Effector CD4-positive, alpha-beta T cell (primary cell): ENCODE data around the gene TRIM3.
A peak's percentile ranks its signal among the peaks of the same experiment; 100 is the strongest.

ENCODE experiments used
- DNase-seq: peaks from one replicate; pipeline ENCODE4 v3.0.0-alpha.2; 2020

Gene TRIM3

DNA sequence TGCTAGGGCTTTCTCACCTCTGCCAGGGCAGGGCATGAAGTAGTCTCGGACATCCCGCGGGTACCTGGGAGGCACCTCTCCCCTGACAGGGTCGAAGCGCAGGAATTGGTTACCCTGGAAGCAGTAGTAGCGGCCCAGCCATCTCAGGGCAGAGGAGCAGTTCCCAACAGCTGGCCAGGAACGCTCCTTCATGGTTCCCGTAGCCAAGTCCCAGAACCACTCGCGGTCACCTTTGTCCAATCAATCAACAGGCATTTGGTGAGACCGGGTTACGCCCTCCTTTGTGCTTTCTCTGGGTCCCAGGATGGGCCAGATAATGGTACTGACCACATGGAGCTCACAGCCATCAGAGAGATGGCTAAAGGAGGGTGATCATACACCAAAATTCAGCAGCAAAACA lies 36.3 kb downstream of the TRIM3 start:
- DNase-seq, result no peak

DNA sequence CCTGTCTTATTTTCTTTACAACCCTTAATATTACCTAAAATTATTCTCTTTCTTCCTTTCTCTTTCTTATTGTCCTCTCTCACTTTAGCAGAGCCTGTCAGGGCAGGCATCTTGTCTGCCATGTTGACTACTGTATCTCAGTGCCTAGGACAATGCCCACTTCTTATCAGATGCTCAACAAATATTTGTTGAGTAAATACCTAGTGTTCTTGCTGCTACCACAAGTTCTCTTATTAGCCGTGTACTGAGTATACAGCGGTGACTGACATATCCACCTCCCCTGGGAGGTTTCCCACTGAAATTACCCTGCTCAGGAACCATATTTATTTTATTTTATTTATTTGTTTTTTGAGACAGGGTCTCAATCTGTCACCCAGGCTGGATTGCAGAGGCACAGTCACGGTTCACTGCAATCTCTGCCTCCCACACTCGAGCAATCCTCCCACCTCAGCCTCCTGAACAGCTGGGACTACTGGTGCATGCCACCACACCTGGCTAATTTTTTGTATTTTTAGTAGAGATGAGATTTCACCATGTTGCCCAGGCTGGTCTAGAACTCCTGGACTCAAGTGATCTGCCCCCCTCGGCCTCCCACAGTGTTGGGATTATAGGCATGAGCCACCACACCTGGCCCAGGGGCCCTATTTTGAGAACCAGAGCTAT lies 39.6 kb downstream of the TRIM3 start:
- no peak for DNase-seq

DNA sequence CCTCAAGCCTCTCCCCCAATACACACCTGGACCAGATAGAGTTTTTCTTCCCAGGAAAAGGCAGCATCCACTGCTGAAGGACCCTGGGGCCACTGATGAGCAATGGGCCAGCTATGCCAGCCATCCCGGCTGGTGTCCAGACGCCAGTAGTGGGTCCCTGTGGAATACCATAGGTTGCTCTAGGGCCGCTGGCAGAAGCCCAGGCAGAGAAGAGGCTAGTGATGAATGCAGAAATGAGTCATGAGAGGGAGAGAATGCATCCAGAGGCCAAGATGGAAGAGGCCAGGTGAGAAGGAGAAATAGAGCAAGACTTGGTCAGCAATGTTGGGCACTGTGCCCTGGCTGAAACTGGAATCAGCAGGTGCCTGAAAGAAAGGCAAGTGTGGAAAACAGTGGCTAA lies 41.9 kb downstream of the TRIM3 start:
- no peak for DNase-seq

DNA sequence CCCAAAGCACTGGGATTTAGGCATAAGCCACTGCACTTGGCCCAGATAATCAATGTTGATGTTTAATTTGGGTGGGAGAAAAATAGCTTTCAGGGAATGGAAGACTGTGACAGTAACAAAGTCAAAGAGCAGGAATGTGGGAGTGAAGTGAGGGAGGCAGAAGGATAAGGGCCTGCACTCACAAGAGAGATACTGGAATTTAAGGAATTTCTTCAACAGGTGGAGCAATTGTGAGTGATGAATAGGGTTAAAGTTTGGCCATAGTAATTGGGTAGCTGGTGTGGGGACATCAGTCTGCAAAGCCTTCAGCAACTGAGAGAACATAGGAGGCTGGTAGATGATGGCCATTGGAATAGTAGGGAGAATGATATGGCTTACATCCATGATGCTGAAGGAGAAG lies 46.2 kb downstream of the TRIM3 start:
- no peak for DNase-seq

DNA sequence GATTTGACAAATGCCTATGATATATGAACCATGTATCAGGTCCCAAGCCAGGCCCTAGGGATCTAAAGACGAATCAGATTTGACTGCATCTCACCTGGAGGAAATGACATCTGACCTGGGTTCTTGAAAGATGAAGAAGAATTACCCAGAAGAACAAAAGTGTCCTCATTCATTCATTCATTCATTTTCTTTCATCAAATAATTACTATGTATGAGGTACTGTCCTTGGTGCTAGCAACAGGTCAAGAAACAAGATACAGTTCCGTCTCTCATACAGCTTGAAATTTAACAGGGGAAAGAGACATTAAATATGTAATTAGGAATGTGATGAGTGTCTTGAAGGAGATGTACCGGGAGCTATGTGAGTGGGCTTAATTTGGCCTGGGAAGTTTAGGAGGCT lies 53.1 kb downstream of the TRIM3 start:
- DNase-seq, result no peak

DNA sequence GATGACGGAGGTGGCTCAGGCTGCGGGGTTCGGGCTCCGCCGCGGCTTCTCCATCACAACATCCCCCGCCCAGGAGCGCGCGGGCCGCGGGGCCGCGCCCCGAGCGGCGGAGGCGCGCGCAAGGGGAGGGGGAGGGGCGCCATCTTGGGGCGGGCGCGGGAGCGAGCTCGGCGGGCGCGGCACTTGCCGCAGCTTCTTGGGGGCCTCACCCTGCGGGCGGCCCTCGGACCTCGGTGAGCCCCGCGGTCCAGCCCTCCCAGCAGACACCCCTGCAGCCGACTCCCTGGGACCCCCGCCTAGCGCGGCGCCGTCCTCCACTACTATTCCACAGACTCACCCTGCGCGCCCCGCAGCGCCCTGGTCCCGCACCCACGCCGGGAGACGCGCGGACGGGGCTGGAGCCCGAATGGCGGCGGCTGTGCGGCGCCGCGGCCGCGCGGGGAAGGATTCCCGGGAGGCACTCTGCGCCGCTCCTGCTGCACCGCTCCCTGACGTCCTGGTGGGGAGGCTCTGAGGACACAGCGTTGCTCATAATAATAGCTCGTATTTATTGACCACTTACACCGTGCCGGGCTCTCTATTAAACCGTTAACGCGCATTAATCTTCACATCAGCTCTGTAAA lies 54.6 kb downstream of the TRIM3 start, which contains the start of gene APBB1:
Gene APBB1, minus strand, starts transcription at position 86 of the 623 bp plus-strand sequence. CDS start 7,747 bp downstream, outside the sequence.
- DNase-seq, result peak; percentile 64

DNA sequence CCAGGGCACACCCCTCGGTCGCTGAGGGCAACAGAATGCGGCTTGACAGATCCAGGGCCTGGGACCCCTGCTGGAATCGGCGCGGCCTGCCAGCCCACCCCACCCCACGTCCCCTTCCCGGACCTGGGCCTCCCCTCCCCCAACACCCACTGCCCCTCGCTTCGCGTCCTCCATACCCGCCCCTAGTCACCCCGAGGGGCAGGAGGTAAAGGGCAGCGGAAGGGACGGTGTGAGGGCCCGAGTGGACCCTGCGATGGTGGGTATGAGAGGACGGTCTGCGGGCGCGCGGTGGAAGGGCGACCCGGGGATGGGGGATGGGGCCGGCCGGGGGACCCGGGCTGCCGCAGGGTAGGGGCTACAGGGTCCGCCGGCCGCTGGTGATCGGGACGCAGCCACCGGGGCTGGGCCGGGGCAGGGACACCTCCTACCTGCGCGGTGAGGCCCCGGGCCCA lies 55.2 kb downstream of the TRIM3 start:
- no peak for DNase-seq

DNA sequence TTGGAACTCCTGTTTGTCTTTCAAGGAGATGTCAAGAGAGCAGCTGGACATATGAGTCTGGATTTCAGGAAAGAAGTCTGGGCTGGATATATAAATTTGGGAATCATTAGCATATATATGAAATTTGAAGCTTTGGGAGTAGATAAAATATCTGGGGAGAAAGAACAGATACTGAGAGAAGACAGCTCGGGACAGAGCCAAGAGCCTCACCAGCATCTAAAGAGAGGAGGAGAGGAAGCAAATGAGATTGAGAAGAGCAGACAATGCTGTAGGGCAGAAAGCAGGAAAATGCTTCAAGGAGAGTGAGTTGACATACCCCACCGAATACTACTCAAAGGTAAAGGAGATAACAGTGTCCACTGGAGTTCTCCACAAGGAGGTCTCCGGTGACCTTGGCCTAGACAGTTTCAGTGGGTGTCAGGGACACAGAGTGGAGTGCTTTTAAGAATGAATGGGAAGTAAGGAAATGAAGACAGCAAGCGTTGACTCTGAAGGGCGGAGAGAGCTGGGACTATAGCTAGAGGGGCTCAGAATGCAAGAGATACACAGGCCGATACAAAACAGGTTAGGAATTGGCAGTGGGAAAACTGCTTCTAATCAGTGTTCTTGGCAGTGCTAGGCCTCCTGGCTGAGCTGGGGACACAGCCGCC lies 55.7 kb downstream of the TRIM3 start:
- DNase-seq, result no peak

DNA sequence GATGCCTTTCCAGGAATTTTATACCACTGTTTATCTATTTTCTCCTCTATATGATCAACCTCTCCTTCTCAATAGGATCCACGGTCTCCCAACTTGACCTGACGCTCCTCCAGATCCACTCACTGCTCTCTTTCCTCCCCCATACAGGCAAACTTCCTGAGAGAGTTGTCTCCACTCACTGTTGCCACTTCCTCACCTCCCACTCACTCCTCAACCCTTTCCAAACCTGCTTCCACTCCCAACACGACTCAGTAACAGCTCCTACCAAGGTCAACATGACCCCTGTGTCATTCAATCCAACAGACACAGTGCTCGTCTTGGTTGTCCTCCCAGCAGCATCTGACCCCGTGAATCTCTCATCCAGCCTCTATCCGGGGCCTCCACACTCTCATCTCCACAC lies 57.9 kb downstream of the TRIM3 start:
- no peak for DNase-seq

DNA sequence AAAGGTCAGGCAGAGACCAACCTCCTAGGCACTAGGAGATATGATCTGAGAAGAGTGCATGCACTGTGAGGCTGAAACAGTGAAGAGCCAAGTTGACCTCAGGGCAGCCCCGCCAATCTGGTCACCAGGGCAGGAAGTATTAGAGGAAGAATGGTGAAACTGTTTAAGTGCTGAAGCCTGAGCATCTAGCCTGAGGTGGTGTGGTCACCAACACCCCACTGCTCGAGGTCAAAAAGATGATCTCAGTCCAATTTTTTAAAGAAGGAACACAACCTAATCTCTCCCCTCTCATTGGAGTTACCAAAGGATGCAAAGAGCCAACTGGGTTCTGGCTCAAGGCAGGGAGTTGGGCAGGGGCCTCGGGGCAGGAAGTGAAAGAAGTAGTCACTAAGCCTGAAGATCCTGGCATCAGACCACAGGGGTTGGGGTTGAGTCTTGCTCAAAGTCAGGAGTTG lies 58.8 kb downstream of the TRIM3 start:
- no peak for DNase-seq

DNA sequence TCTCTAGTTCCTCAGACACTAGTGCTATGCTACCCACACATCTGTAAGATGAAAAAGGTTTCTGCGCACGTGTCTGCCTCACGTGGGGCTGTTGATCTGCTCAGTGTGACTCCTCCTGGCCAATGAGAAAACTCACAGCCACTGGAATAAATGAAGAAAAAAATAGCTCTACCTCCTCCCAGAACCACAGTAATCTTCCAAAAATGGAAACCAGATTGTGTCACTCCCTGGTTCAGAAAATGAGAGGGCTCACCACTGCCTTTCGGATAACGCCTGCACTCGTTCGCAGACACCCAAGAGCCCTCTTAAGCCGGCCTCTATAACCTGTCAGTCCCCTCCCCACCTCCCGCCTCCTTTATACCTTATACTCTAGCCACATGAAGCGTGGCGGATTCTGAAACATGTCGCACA lies 59.9 kb downstream of the TRIM3 start:
- DNase-seq, result peak; percentile 62

DNA sequence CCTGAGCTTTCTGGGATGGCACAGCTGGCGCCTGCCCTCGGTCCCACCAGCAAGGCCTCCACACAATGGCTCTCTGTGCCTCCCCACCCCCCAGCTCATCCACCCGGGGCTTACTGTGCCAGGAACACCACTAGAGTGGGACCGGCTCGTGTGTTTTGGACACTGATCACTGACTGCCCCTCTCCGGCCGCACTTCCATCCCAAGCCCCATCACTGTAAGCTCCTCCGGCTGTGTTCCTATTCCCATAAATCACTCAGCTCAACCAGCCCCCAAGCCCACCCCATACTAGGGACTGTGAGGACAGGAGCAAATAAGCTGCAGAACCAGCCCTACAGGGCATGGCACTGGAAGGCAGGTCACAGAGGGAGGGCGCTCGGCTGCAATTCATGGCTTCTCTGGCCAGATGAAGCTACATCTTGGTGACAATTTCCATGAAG lies 62.1 kb downstream of the TRIM3 start:
- DNase-seq, result no peak

DNA sequence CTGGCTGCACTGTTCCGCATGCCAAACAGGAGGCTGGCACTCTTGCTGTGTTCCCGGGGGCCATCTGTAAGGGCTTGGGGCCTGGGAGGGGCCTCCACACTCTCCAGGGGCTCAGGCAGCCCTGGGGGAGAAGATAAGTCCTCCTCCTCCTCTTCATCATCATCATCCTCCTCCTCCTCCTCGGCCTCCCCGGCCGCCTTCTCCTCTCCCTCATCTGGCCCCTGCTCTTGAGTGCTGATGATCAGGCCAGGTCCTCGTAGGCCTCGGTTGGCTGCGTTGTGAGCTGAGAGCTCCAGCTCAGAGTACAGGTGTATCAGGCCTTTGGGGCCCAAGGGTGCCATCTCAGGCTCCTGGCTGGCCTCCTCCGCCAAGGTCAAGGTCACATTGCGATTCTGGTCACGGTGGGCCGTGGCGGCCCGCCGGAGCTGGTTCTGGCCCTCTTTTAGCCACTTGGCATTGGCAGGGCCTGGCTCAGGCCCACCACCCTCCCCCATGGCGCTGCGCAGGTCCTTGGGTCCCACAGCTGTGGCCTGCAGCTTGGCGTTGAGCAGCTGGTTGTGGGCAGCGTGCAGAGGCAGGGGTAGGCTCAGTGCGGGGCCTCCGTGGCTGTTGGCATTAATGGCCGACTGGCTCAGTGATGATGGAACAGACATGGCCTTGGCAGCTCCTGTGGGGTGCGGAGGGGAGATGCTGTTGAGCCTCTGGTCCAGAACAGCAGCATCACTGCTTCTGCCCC lies 62.9 kb downstream of the TRIM3 start:
- no peak for DNase-seq

DNA sequence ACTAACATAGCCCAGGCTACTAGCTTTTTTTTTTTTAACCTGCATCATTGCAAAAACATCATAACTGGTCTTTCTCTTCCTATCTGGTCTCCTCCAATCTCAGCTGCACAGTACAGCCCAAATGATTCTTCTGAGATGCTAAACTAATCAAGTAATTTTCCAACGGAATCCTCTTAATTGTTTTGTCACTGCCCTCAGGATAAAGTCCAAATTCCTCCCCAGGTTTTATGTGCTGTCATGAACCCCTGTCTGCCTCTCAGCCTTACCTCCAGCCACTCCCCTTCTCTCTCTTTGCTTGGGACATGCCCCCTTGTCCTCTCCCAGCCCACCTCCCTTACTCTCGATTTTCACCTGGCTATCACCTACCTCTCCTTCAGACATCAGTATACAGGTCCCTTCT lies 67.4 kb downstream of the TRIM3 start:
- DNase-seq, result no peak

DNA sequence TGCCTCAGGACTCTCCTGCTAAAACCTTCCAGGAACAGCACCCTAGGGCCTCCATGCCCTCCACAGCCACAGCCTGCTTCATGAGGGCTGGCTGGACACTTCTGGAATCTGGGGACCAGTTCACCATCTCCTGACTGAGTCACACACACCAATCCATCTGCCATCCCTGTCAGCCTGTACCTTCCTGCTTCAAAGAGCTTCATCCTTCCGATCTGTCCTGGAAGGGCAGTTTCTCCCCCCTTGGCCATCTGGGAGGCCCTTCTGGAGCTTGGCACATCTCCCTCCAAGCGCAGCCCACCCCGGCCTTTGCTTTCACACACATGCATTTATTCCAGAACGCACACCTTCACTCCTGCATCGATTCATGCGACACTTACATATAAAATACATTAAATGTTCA lies 67.9 kb downstream of the TRIM3 start:
- DNase-seq, result no peak

DNA sequence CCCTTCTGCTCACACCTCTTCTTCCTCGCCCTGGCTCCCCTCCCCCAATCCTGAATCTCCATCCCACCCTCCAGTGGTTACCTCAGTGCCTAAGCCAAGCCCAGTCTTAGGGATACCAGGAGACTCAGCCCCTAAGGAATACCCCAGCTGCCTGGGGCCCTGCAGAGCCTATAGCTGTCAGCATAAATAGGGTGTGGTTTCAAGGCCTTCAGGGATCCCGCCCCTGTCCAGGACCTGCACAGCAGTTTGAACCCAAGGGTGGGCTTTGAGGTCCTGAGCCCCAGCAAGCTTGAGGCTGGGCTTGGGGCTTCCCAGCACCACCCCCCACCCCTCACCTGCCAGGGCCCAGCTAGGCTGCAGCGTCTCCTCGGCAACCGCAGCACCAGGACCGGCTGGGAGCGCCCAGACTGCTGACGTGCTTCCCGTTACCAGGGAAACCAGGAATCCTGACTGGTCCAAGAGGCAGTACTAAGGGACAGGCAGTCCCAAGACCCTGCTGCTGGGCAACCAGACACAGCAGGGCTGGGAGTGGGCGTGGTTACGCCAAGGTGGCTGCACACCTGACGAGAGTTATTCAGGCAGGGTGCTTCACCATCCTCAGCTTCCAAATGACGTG lies 68.6 kb downstream of the TRIM3 start:
- no peak for DNase-seq

DNA sequence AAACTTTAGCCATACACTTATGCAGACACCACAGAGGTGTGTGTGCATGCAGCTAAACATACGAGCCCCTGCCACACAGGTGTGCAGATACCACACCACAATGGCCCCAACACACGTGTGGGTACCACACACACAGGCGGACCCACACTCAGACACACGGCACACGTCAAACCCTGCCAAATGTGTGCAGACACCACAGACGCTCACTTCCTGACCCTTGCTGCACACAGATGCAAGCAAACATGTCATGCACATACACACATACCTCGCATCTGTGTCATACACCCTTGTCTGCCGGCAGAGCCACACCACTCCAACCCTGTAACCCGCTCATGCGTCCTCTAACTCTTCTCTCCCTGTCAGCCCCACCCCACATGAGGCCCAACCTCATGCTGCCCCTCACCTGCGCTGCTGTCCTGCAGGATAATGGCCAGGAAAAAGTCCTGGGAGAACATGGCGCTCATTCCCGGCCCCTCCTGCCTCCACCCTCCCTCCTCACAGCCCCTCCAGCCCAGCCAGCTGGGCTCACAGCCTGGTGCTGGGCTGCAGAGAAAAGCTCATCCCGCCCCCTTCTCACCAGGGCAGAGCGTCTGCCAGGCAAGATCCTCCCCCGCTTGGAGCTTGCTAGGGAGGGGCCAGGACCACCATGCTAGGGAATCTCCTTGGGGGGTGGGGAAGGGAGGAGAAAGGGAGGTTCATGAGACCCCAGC lies 69.2 kb downstream of the TRIM3 start:
- peak; percentile 20 for DNase-seq

DNA sequence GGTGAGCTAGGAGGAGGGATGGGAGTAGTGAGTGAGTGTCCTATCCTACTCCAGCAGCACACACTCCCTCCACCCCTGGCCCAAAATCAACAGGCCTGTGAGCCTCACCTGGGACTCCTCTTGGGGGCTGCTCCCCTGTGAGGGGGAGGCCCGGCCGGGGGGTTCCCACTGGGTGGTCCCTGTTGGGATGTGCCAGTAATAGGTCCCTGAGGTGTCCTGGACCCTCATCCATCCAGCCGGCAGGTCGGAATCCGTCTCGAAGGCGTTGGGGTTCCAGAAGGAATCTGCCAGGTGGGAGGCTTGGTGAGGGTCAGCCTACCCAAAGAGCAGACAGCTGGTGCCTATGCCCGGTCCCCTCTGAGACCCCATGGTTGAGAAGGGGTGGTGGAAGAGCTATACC lies 70.2 kb downstream of the TRIM3 start:
- no peak for DNase-seq

DNA sequence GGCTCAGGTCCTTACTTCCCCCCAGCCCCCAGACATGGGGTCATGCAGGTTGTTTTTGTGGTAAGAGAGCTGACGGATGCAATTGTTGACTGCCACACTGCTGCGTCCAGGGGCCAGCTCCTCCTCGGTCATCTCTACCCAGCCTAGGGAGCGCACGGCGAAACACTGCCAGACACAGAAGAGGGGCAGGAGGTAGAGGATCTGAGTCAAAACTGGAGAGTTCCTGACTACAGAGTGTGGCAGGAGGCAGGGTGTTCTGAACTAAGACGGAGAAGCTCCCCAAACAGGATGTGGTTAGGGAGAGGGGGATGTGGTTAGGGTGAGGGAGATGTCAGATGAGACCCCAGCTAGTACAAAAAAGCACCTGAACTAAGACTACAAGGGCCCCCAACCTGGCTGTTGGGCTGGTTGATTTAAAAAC lies 71.2 kb downstream of the TRIM3 start:
- DNase-seq, result peak; percentile 78

DNA sequence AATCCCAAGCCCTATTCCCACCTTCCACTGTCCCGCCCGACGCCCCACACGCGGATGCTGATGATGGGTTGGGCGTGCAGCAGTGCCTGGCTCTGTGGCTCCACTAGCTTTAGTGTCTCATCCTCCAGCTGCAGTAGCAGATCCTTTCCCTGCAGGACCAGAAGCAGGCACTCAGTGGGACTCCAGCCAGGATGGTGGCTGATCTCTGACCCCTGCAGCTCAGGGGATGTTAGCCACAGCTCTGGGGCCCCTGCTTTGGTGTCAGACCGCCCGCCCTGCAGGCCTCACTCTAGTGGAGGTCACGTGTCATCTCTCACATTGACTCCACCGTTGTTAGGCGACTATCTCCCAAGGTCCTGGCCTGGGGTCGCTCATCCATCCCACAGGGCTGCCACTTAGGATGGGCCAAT lies 71.7 kb downstream of the TRIM3 start:
- DNase-seq, result no peak

DNA sequence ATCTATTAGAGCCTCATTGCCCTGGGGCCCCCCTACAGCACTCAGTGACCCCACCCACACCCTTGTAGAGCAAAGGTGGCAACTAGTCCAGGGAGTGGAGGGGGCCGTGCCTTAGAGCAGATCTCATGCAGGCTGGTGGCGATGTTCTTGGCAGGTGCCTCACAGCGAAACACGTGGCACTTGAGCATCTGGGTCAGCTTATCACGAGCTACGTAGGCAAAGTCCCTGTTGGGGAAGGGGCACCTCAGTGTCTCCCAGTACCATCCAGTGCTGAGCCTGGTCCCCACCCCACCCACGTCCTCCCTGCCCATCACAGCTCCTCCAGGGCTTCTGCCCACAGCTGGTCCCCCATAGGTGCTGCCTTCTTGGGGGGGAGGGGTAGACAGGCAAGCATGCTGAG lies 72.3 kb downstream of the TRIM3 start:
- no peak for DNase-seq
